Vagina (tissue), 2 donors: ENCODE data around the gene DOCK2. TPM values are rescaled to one million over a fixed set of nuclear protein-coding genes. Genes with fewer than 3 reads are reported as not detected.

Experiments
- DNase-seq, 2 donors: peaks; one replicate each; pipeline ENCODE4 v3.0.0-alpha.2; 2017; ENCODE audit errors: extremely low spot score in 2 of 2
- H3K27ac ChIP-seq: fragments of 200-600 bp; sonication (generic); one replicate; pipeline ENCODE4 v1.5.1; 2019
- H3K27me3 ChIP-seq: fragments of 200-600 bp; sonication (generic); one replicate; pipeline ENCODE4 v1.5.1; 2019
- H3K36me3 ChIP-seq, 2 donors: fragments of 200-600 bp; sonication (generic); one replicate each; pipeline ENCODE4 v1.5.1; 2017 to 2019
- H3K4me1 ChIP-seq: fragments of 200-600 bp; sonication (generic); one replicate; pipeline ENCODE4 v1.5.1; 2019
- H3K4me3 ChIP-seq, 2 donors: fragments of 200-600 bp; sonication (generic); 1 replicate in 1 of 2; 2 replicates in 1 of 2; pipeline ENCODE4 v1.5.1; 2016 to 2019
- H3K9me3 ChIP-seq: fragments of 200-600 bp; sonication (generic); one replicate; pipeline ENCODE4 v1.5.1; 2019
- POLR2A ChIP-seq, 2 donors: fragments of 450-650 bp; IDR thresholded peaks; one replicate each; pipeline ENCODE4 v1.6.1; 2017; ENCODE audit warnings: antibody characterized with exemption in 2 of 2, mild to moderate bottlenecking in 2 of 2, moderate library complexity in 2 of 2
- POLR2AphosphoS5 ChIP-seq, 2 donors: sonication (generic); formaldehyde crosslinking; IDR thresholded peaks; one replicate each; pipeline ENCODE4 v1.9.0; 2017; ENCODE audit warnings: antibody characterized with exemption in 2 of 2, mild to moderate bottlenecking in 2 of 2, low read depth in 1 of 2; ENCODE audit not compliant: insufficient read depth in 1 of 2
- intact Hi-C: fragments of 100-400 bp; cut with DNase I; formaldehyde crosslinking; loops from one replicate; pipeline ENCODE4 v1.15.1; 2023
- total RNA-seq: library from RNA; depleted of rRNA; stranded (reverse); fragments of >200 nt; gene quantifications from one replicate; pipeline ENCODE4 v1.2.3, GENCODE V29; 2016
- TF ChIP-seq, protein P1 (sequence below), 3 experiments: fragments of 450-650 bp in 2 of 3; fragments of 200-600 bp in 1 of 3; sonication (generic) in 1 of 3; IDR thresholded peaks; one replicate each; pipeline ENCODE4 v1.5.1; 2017 to 2019; ENCODE audit warnings: antibody characterized with exemption in 3 of 3, mild to moderate bottlenecking in 2 of 3, moderate library complexity in 2 of 3

The DOCK2 gene
- total RNA-seq, 1 donor from 2014 or later, result 18.2 TPM

DNA sequence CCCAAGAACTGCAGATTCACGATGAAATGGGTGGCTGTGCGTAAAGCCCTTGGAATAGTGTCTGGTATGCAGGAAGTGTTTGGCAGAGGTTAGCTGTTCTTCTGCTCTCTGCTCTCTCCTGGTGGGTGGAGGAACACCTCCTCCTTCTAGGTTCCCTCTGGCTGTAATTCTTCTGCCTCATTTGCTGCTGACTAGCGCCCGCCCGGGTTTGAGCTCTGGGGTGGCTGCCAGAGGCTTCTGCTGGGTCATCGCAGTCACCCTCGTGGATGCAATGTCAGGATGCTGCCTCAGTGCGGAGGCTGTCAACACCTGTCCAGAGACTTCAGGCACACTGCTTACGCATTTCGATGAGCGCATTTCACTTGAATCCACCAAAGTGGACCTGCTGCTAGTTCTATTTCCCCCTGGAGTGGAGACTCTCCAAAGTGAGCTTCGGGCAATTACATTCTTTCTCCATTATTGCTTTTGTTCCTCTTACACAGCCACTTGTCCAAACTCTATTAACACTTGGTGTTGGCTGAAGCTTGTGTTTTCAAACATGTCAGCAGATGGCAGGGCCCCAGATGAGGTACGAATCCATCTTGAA, 11.7 kb downstream of the DOCK2 start:
- intact Hi-C loops, result no loop called here
- Histone ChIP-seq H3K4me3 (no peak overlapping the region), H3K27ac (no peak overlapping the region), H3K4me1 (peaks cover 4% of the 10 kb centered on the region), H3K9me3 (no peaks in the 10 kb centered on the region), H3K36me3 (no peaks in the 10 kb centered on the region), H3K27me3 (no peaks in the 10 kb centered on the region)
- TF ChIP-seq POLR2AphosphoS5 (IDR thresholded peaks at IDR 0.05; ENCODE audit: insufficient read depth in 1 of 2, low read depth in 1 of 2) (no peak), POLR2A (IDR thresholded peaks at IDR 0.05) (no peak)
- TF ChIP-seq, protein P1, sequence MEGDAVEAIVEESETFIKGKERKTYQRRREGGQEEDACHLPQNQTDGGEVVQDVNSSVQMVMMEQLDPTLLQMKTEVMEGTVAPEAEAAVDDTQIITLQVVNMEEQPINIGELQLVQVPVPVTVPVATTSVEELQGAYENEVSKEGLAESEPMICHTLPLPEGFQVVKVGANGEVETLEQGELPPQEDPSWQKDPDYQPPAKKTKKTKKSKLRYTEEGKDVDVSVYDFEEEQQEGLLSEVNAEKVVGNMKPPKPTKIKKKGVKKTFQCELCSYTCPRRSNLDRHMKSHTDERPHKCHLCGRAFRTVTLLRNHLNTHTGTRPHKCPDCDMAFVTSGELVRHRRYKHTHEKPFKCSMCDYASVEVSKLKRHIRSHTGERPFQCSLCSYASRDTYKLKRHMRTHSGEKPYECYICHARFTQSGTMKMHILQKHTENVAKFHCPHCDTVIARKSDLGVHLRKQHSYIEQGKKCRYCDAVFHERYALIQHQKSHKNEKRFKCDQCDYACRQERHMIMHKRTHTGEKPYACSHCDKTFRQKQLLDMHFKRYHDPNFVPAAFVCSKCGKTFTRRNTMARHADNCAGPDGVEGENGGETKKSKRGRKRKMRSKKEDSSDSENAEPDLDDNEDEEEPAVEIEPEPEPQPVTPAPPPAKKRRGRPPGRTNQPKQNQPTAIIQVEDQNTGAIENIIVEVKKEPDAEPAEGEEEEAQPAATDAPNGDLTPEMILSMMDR (IDR thresholded peaks at IDR 0.05), result no peak
- no peak for DNase-seq

- intact Hi-C loops, result no loop called here
- Histone ChIP-seq H3K27ac (no peak overlapping the region), H3K27me3 (no peaks in the 10 kb centered on the region), H3K9me3 (no peaks in the 10 kb centered on the region), H3K4me3 (no peak overlapping the region), H3K4me1 (peaks cover 4% of the 10 kb centered on the region), H3K36me3 (no peaks in the 10 kb centered on the region)
- TF ChIP-seq POLR2A (IDR thresholded peaks at IDR 0.05) (no peak), POLR2AphosphoS5 (IDR thresholded peaks at IDR 0.05; ENCODE audit: insufficient read depth in 1 of 2, low read depth in 1 of 2) (no peak)
- TF ChIP-seq, protein P1 (IDR thresholded peaks at IDR 0.05), result no peak
- DNase-seq, result no peak
Measured at GRCh38 chr5:169649486-169649885, 12.4 kb downstream of the DOCK2 start.

- no peak overlapping the region for H3K4me3 ChIP-seq
- no peaks in the 10 kb centered on the region for H3K36me3 ChIP-seq
- TF ChIP-seq POLR2A (IDR thresholded peaks at IDR 0.05) (no peak), POLR2AphosphoS5 (IDR thresholded peaks at IDR 0.05; ENCODE audit: insufficient read depth in 1 of 2, low read depth in 1 of 2) (no peak)
- TF ChIP-seq, protein P1 (IDR thresholded peaks at IDR 0.05), result no peak
- H3K9me3 ChIP-seq, result no peaks in the 10 kb centered on the region
- H3K27me3 ChIP-seq, result no peaks in the 10 kb centered on the region
- intact Hi-C loops, result no loop called here
- peaks cover 4% of the 10 kb centered on the region for H3K4me1 ChIP-seq
- no peak for DNase-seq
- H3K27ac ChIP-seq, result no peak overlapping the region
Measured at GRCh38 chr5:169650701-169651331, 13.7 kb downstream of the DOCK2 start.

DNA sequence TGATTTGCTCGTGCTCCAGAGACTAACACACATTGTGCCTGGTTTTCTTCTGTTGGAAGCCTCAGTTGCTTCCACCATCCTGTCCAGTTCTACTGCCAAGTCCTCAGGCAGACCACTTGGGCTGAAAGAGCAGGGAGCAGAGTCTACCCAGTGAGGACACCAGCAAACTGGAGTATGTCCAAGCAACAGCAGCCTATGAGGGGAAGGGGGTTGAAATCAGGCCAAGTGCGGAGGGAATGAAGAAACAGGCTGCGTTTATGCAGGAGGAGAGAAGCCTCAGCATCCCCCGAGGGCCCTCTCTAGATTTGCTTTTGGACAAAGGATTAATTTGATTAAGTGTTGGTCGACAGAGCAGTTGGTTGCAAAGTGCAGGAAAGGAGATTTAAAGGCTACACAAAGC, 14.5 kb downstream of the DOCK2 start:
- intact Hi-C loops, result no loop called here
- Histone ChIP-seq H3K27me3 (no peaks in the 10 kb centered on the region), H3K9me3 (no peaks in the 10 kb centered on the region), H3K36me3 (no peaks in the 10 kb centered on the region), H3K27ac (no peak overlapping the region), H3K4me3 (no peak overlapping the region), H3K4me1 (peaks cover 4% of the 10 kb centered on the region)
- DNase-seq, result no peak
- TF ChIP-seq, protein P1 (IDR thresholded peaks at IDR 0.05), result no peak
- TF ChIP-seq POLR2AphosphoS5 (IDR thresholded peaks at IDR 0.05; ENCODE audit: insufficient read depth in 1 of 2, low read depth in 1 of 2), result no peak
- TF ChIP-seq POLR2A (IDR thresholded peaks at IDR 0.05), result no peak

- intact Hi-C loops, result no loop called here
- H3K9me3 ChIP-seq, result no peaks in the 10 kb centered on the region
- peaks cover 4% of the 10 kb centered on the region for H3K4me1 ChIP-seq
- no peak overlapping the region for H3K27ac ChIP-seq
- DNase-seq, result no peak
- no peaks in the 10 kb centered on the region for H3K36me3 ChIP-seq
- H3K27me3 ChIP-seq, result no peaks in the 10 kb centered on the region
- no peak for TF ChIP-seq POLR2AphosphoS5 (IDR thresholded peaks at IDR 0.05; ENCODE audit: insufficient read depth in 1 of 2, low read depth in 1 of 2)
- TF ChIP-seq, protein P1 (IDR thresholded peaks at IDR 0.05), result no peak
- no peak overlapping the region for H3K4me3 ChIP-seq
Measured at GRCh38 chr5:169652057-169652456, 15.0 kb downstream of the DOCK2 start.
